ENCODE results near the gene PTGES3. TPM values are rescaled to one million over a fixed set of nuclear protein-coding genes. Genes with fewer than 3 reads are reported as not detected.
"Not testable (repeated sequence)": the region's sequence is repeated elsewhere in the genome, so short reads cannot be mapped to it uniquely, and the experiment has no call there.

Gene PTGES3, protein sequence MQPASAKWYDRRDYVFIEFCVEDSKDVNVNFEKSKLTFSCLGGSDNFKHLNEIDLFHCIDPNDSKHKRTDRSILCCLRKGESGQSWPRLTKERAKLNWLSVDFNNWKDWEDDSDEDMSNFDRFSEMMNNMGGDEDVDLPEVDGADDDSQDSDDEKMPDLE
- total RNA-seq, result 10 to 100 TPM; 50.6 to 95.7 (median 67.3) TPM

GRCh38 chr12:56688129-56688845 is at the start of gene PTGES3:
TSS of gene PTGES3 (minus strand) at chr12:56688284. CDS start at chr12:56687999, 285 bp downstream.
- DNase-seq, result peak; percentile 95 to 99 (median 99)
- no peak for TF ChIP-seq CTCF (IDR thresholded peaks at IDR 0.05)
- peak; percentile 89 to 97 for TF ChIP-seq POLR2A (IDR thresholded peaks at IDR 0.05)

DNA sequence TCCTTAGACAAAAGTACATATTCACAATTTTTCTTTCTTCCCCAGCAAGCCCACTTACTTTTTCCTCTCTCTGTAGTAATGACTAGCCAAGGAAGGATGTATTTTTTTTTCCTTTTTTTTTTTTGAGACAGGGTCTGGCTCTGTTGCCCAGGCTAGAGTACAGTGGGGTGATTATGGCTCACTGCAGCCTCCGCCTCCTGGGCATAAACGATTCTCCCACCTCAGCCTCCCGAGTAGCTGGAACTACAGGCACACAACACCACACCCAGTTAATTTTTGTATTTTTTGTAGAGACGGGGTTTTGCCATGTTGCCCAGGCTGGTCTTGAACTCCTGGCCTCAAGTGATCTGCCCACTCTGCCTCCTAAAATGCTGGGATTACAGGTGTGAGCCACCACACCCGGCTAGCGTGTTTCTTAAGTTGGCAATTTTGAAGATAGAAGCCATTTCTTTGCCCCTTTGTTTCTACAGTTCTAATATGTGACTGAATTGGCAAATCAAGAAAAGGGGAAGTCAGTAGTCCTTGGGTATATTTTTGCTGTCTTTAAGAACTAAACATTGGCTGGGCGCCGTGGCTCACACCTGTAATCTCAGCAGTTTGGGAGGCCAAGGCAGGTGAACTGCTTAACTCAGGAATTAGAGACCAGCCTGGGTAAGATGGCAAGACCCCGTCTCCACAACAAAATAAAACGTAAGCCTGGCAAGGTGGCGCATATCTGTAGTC is 40.2 kb upstream of the PTGES3 start:
- H3K27me3 ChIP-seq, result no peaks in the 10 kb centered on the region
- no peak for DNase-seq
- H3K4me1 ChIP-seq, result peaks cover 0 to 10% (median 6%) of the 10 kb centered on the region in 4 donors
- H3K4me3 ChIP-seq, result no peak overlapping the region
- no peaks in the 10 kb centered on the region for H3K9me3 ChIP-seq
- H3K36me3 ChIP-seq, result no peaks in the 10 kb centered on the region
- no peak overlapping the region for H3K27ac ChIP-seq
- TF ChIP-seq POLR2A (IDR thresholded peaks at IDR 0.05) (no peak), CTCF (IDR thresholded peaks at IDR 0.05) (no peak)

More at GRCh38 chr12:56688129-56688845, at the start of gene PTGES3:
- no peaks in the 10 kb centered on the region for H3K9me3 ChIP-seq
- peak within 1 kb of the TSS; percentile 98 to 100 (median 99) for H3K27ac ChIP-seq
- peaks cover 0 to 19% (median 3%) of the 10 kb centered on the region in 4 donors for H3K4me1 ChIP-seq
- peak within 1 kb of the TSS; percentile 68 to 89 (median 76) for H3K4me3 ChIP-seq
- H3K27me3 ChIP-seq, result no peaks in the 10 kb centered on the region
- H3K36me3 ChIP-seq, result no peaks in the 10 kb centered on the region

DNA sequence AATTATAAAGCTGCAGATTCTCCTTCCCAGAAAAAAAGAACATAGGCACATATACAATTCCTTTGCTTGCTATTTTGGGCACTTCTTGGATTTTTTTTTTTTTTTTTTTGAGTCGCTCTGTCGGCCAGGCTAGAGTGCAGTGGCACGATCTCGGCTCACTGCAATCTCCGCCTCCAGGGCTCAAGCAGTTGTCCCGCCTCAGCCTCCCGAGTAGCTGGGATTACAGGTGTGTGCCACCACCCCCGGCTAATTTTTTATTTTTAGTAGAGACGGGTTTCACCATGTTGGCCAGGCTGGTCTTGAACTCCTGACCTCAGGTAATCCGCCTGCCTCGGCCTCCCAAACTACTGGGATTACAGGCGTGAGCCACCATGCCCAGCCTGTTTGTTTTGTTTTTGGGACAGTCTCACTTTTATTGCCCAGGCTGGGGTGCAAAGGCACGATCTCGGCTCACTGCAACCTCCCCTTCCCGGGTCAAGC is 38.2 kb upstream of the PTGES3 start:
- Histone ChIP-seq H3K4me1 (peaks cover 0 to 28% (median 18%) of the 10 kb centered on the region in 4 donors), H3K27ac (peak overlapping the region; percentile 85 to 93 (median 88))
- H3K4me3 ChIP-seq, DNase-seq, H3K36me3 ChIP-seq, H3K9me3 ChIP-seq, H3K27me3 ChIP-seq: not testable (repeated sequence)

DNA sequence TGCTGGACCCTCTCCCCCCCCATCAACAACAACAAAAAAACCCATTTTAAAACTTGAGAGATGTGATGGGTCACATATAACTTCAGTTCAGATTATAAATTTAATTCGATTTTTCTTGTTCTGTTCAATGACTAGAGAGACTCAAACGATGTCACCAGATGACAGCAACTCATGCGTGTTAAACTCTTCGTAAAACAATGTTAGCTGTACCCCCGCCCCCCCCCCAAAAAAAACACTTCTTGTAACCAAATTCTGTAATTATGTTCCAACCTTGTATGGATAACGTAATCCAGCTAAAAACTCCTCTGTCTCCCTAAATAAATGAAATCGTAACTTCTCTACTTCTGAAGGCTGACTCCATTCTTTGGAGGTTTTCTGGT is 37.6 kb upstream of the PTGES3 start:
- Histone ChIP-seq H3K36me3 (peaks cover 0 to 13% (median 0%) of the 10 kb centered on the region in 3 donors), H3K27ac (peak overlapping the region; percentile 85 to 93 (median 88)), H3K4me1 (peaks cover 0 to 33% (median 20%) of the 10 kb centered on the region in 4 donors), H3K27me3 (no peaks in the 10 kb centered on the region), H3K9me3 (no peaks in the 10 kb centered on the region), H3K4me3 (peak overlapping the region; percentile 56 to 93 (median 82))
- DNase-seq, result no peak
- TF ChIP-seq POLR2A (IDR thresholded peaks at IDR 0.05), result no peak
- no peak for TF ChIP-seq CTCF (IDR thresholded peaks at IDR 0.05)

DNA sequence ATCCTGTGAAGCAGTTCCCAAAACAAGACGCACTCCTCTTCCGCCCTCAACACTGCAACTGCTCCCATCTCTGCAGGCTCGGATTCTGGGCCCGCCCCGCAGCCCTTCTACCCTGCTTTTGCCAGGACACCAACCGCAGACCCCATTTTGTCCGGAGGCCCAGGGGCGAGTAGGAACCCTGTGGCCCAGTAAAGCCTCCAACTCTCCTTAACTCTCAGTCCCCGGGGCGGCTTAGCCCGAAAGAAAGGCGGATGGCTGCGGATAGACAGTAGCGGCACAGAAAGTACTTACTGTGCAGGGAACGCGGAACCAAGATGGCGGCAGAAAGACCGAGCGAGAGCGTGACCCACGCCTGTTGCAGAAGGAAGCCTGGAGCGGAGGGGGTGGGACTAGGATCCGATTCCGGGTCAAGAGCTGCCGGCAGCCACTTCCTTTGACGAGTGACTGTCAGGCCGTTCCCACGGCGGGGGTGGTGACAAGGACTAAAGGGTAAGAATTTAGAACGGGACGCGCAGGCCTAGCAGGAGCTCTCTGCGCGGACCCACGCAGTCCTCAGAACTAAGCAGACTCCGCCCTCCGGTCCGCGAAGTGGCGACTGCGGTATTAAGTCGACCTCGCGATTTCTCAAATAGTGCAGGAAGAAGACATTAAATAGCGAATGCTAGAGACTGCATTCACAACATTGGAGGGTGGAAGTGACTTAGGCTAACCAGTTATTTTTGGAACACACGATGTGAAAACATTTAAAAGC is 37.1 kb upstream of the PTGES3 start, which contains the start of gene NACA:
Gene NACA (minus strand): TSS at position 328 of the 751 bp plus-strand sequence. CDS start 778 bp downstream, outside the sequence.
- peak in 1 of 6 experiments; percentile 10 for TF ChIP-seq CTCF (IDR thresholded peaks at IDR 0.05)
- TF ChIP-seq POLR2A (IDR thresholded peaks at IDR 0.05), result peak; percentile 81 to 93
- H3K9me3 ChIP-seq, result no peaks in the 10 kb centered on the region
- DNase-seq, result peak; percentile 97 to 100 (median 99)
- H3K4me3 ChIP-seq, result peak within 1 kb of the TSS; percentile 56 to 93 (median 82)
- H3K36me3 ChIP-seq, result peaks cover 0 to 18% (median 0%) of the 10 kb centered on the region in 3 donors
- H3K4me1 ChIP-seq, result peaks cover 0 to 39% (median 24%) of the 10 kb centered on the region in 4 donors
- peak within 1 kb of the TSS; percentile 85 to 93 (median 88) for H3K27ac ChIP-seq
- H3K27me3 ChIP-seq, result no peaks in the 10 kb centered on the region
